Prostate gland (tissue), 2 donors: ENCODE results near the gene ERCC1. TPM values are rescaled to one million over a fixed set of nuclear protein-coding genes. Genes with fewer than 3 reads are reported as not detected.
"Not testable (repeated sequence)": the region's sequence is repeated elsewhere in the genome, so short reads cannot be mapped to it uniquely, and the experiment has no call there.

ENCODE experiments used
- DNase-seq: peaks from one replicate; pipeline ENCODE4 v3.0.0-alpha.2; 2019; ENCODE audit warnings: low spot score
- H3K27ac ChIP-seq, 2 donors: fragments of 200-600 bp; sonication (generic); 2 replicates each; pipeline ENCODE4 v1.5.1; 2017 to 2019
- H3K27me3 ChIP-seq: fragments of 200-600 bp; sonication (generic); replicated peaks from 2 replicates; pipeline ENCODE4 v1.5.1; 2019; ENCODE audit not compliant: insufficient read depth
- H3K36me3 ChIP-seq, 2 donors: fragments of 200-600 bp; sonication (generic); 1 replicate in 1 of 2; 2 replicates in 1 of 2; pipeline versions ENCODE4 v1.5.1 to v1.8.1; 2017 to 2019
- H3K4me1 ChIP-seq: fragments of 200-600 bp; sonication (generic); replicated peaks from 2 replicates; pipeline ENCODE4 v1.5.1; 2019
- H3K4me3 ChIP-seq, 2 donors: fragments of 200-600 bp; sonication (generic); 2 replicates each; pipeline ENCODE4 v1.5.1; 2017 to 2019
- H3K9me3 ChIP-seq: fragments of 200-600 bp; sonication (generic); 2 replicates; pipeline ENCODE4 v1.5.1; 2017
- POLR2A ChIP-seq: fragments of 450-650 bp; IDR thresholded peaks from one replicate; pipeline ENCODE4 v1.6.1; 2016; ENCODE audit warnings: antibody characterized with exemption, mild to moderate bottlenecking
- POLR2AphosphoS5 ChIP-seq: sonication (generic); formaldehyde crosslinking; IDR thresholded peaks from one replicate; pipeline ENCODE4 v1.6.1; 2017; ENCODE audit warnings: antibody characterized with exemption
- WGBS: methylation state at CpG from one replicate; pipeline ENCODE4 v1.1.5; 2018; 5-methylcytosine and 5-hydroxymethylcytosine counted together
- intact Hi-C: fragments of 100-400 bp; cut with DNase I; formaldehyde crosslinking; loops from one replicate; pipeline ENCODE4 v1.14.2; 2022
- total RNA-seq, 2 donors: library from RNA; depleted of rRNA; stranded (reverse); fragments of >200 nt; gene quantifications; one replicate each; pipeline ENCODE4 v1.1.0, GENCODE V29; 2016
- TF ChIP-seq, protein P1 (sequence below), 4 experiments: fragments of 200-600 bp in 2 of 4; fragments of 450-650 bp in 2 of 4; sonication (generic) in 2 of 4; IDR thresholded peaks; 1 replicate in 3 of 4; 2 replicates in 1 of 4; pipeline ENCODE4 v1.5.1; 2016 to 2019; ENCODE audit warnings: antibody characterized with exemption in 4 of 4, mild to moderate bottlenecking in 2 of 4, moderate library complexity in 2 of 4

ERCC1 gene
- total RNA-seq, 2 donors from 2014 or later: 142 to 151 TPM

DNA sequence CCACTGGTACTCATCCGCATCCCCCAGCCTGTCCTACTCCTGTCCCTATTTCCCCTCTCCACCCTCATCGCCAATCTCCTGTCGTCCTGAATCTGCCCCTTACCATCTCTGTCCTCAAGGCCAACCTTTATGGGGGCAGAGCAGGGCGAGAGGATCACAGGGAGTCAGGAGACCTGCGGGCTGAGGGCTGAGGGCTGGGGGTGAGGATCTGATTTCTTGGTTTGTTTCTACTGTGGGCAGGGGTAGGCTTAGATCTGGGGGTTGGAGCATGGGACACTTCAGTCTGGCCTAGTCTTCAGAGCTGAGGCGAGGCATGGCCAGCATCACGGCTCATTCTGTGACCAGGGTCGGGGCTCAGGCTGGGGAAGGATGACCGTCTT lies 16.5 kb upstream of the ERCC1 start:
- Histone ChIP-seq H3K27me3 (no peaks in the 10 kb centered on the region), H3K27ac (peak overlapping the region; percentile 92 to 95), H3K9me3 (no peaks in the 10 kb centered on the region), H3K4me3 (peak overlapping the region; percentile 83 to 84), H3K4me1 (no peaks in the 10 kb centered on the region), H3K36me3 (no peaks in the 10 kb centered on the region)
- TF ChIP-seq, protein P1, sequence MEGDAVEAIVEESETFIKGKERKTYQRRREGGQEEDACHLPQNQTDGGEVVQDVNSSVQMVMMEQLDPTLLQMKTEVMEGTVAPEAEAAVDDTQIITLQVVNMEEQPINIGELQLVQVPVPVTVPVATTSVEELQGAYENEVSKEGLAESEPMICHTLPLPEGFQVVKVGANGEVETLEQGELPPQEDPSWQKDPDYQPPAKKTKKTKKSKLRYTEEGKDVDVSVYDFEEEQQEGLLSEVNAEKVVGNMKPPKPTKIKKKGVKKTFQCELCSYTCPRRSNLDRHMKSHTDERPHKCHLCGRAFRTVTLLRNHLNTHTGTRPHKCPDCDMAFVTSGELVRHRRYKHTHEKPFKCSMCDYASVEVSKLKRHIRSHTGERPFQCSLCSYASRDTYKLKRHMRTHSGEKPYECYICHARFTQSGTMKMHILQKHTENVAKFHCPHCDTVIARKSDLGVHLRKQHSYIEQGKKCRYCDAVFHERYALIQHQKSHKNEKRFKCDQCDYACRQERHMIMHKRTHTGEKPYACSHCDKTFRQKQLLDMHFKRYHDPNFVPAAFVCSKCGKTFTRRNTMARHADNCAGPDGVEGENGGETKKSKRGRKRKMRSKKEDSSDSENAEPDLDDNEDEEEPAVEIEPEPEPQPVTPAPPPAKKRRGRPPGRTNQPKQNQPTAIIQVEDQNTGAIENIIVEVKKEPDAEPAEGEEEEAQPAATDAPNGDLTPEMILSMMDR (IDR thresholded peaks at IDR 0.05): no peak
- TF ChIP-seq POLR2A (no peak), POLR2AphosphoS5 (no peak)
- WGBS: 63% methylated on average over 9 of the region's 9 CpGs
- intact Hi-C loops: no loop called here
- no peak for DNase-seq

DNA sequence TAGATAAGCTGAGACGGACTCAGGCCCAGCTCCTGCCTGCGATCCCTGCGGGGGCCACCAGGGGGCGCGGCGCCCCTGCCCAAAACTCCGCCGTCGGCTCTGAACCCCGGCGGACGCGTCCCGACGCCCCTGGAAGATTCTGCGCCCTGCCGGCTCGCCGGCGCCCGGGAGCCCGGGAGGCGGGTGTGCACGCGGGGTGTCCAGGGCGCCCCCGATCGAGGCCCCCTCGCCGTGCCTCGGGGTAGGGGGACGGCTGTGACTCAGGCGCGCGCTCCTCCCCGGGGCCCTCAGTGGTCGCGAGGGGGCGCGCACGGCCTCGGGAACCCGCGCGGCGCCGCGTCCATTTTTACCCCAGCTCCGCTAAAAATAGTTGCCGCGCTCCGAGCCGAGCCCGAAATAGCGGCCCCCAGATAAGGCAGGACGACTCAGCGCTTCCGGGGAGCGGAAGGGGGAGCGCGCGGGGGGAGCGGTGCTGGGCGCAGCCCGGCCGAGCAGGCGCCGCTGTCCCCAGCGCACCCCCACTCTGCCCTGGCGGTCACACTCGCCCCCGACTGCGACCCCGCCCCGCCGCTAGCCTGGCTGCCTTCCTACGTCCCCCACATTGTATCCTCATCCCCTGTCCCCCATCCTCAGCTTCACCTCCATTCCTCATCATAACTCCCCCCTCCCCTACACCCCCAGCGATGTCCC lies 16.0 kb upstream of the ERCC1 start:
- TF ChIP-seq, protein P1 (IDR thresholded peaks at IDR 0.05): peak; percentile 100
- TF ChIP-seq POLR2A: no peak
- TF ChIP-seq POLR2AphosphoS5: peak; percentile 51
- peak; percentile 71 for DNase-seq
- peak overlapping the region; percentile 92 to 95 for H3K27ac ChIP-seq
- no peaks in the 10 kb centered on the region for H3K9me3 ChIP-seq
- no peaks in the 10 kb centered on the region for H3K36me3 ChIP-seq
- intact Hi-C loops: loop anchor here (1.0 kb wide), 1 partner anchor 39 kb away; no protein-coding TSS in a partner anchor
- peak overlapping the region; percentile 83 to 84 for H3K4me3 ChIP-seq
- under 1% methylated on average over 78 of the region's 78 CpGs for WGBS
- no peaks in the 10 kb centered on the region for H3K4me1 ChIP-seq
- H3K27me3 ChIP-seq: no peaks in the 10 kb centered on the region

DNA sequence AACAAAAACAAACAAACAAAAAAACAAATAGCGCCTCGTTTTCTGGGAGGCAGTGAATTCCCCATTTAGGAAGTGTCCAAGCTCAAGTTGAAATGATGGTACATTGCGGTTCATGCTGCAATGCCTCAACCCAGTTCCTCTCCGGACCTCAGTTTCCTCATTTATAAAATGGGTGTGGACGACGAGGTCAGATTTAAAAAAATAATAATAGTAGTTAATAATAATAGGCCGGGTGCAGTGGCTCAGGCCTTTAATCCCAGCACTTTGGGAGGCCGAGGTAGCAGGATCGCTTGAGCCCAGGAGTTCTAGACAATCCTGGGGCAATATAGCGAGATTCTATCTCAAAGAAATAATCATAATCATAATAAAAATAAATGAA lies 15.5 kb upstream of the ERCC1 start:
- H3K4me1 ChIP-seq: no peaks in the 10 kb centered on the region
- WGBS: 33% methylated on average over 10 of the region's 10 CpGs
- no peaks in the 10 kb centered on the region for H3K27me3 ChIP-seq
- no peak for DNase-seq
- TF ChIP-seq, protein P1 (IDR thresholded peaks at IDR 0.05): no peak
- TF ChIP-seq POLR2AphosphoS5 (no peak), POLR2A (no peak)
- H3K36me3 ChIP-seq: no peaks in the 10 kb centered on the region
- peak overlapping the region; percentile 83 to 84 for H3K4me3 ChIP-seq
- intact Hi-C loops: loop anchor here (1.0 kb wide), 1 partner anchor 39 kb away; no protein-coding TSS in a partner anchor
- H3K27ac ChIP-seq: peak overlapping the region; percentile 92 to 95
- H3K9me3 ChIP-seq: no peaks in the 10 kb centered on the region

DNA sequence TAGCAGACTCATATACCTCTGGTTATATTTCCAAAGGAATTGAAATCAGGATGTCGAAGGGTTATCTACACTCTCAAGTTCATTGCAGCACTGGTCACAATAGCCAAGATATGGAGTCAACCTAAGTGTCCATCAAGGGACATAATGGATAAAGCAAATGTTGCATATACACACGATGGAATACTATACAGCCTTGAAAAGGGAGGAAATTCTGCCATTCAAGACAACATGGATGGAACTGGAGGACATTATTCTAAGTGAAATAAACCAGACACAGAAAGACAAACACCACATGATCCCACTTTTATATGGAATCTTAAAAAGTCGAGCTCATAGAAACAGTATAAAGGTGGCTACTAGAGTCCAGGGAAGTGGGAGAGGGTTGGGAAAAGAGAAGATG lies 13.6 kb upstream of the ERCC1 start:
- TF ChIP-seq POLR2A (no peak), POLR2AphosphoS5 (no peak)
- TF ChIP-seq, protein P1 (IDR thresholded peaks at IDR 0.05): no peak
- no peak for DNase-seq
- H3K27ac ChIP-seq: no peak overlapping the region
- no peak overlapping the region for H3K4me3 ChIP-seq
- intact Hi-C loops: no loop called here
- no peaks in the 10 kb centered on the region for H3K9me3 ChIP-seq
- WGBS: 92% methylated on average over 3 of the region's 3 CpGs
- no peaks in the 10 kb centered on the region for H3K4me1 ChIP-seq
- H3K27me3 ChIP-seq: no peaks in the 10 kb centered on the region
- no peaks in the 10 kb centered on the region for H3K36me3 ChIP-seq

DNA sequence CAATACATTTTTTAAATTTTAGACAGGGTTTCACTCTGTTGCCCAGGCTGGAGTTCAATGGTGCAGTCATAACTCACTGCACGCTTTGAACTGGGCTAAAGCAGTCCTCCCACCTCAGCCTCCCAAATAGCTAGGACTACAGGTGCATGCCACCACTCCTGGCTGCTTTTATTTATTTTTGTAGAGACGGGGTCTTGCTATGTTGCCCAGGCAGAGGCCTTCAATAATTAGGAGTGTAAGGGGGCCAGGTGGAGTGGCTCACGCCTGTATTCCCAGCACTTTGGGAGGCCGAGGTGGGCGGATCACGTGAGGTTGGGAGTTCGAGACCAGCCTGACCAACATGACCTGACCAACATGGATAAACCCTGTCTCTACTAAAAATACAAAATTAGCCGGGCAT lies 8.8 kb upstream of the ERCC1 start:
- H3K27me3 ChIP-seq, H3K27ac ChIP-seq, DNase-seq, intact Hi-C loops, H3K4me3 ChIP-seq, H3K36me3 ChIP-seq, H3K4me1 ChIP-seq, H3K9me3 ChIP-seq: not testable (repeated sequence)
- WGBS: 90% methylated on average over 8 of the region's 8 CpGs

DNA sequence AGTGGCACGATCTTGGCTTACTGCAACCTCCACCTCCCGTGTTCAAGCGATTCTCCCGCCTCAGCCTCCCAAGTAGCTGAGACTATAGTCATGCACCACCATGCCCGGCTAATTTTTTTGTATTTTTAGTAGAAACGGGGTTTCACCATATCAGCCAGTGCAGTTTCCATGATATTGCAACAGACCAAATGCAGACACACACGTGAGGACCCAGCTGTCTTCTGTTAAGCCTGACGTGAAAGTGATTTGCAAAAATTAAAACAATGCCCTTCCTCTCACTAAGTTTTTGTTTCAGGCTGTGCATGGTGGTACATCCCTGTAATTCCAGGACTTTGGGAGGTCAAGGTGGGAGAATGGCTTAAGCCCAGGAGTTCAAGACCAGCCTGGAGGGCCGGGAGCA lies 7.3 kb upstream of the ERCC1 start:
- H3K4me3 ChIP-seq, intact Hi-C loops, H3K27ac ChIP-seq, H3K36me3 ChIP-seq, H3K4me1 ChIP-seq, H3K9me3 ChIP-seq, DNase-seq, H3K27me3 ChIP-seq: not testable (repeated sequence)
- WGBS: 61% methylated on average over 9 of the region's 9 CpGs

DNA sequence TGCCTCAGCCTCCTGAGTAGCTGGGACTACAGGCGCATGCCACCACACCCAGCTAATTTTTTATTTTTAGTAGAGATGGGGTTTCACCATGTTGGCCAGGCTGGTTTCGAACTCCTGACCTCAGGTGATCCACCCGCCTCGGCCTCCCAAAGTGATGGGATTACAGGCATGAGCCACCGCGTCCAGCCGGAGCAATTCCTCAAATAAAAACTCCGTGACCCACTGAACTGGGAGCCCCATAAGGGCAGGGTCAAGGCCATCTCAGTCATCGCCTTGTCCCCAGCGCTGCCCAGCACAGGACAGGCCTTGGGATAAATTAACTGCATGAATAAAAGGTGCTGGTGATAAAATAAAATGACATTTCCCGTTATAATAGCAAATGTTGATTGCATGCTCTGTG lies 6.2 kb upstream of the ERCC1 start:
- H3K4me3 ChIP-seq, DNase-seq, H3K36me3 ChIP-seq, intact Hi-C loops, H3K27me3 ChIP-seq, H3K9me3 ChIP-seq, H3K27ac ChIP-seq, H3K4me1 ChIP-seq: not testable (repeated sequence)
- WGBS: 82% methylated on average over 11 of the region's 11 CpGs
